GM21515 (cell line): ENCODE results near the gene TCP11.
"Not testable (repeated sequence)": the region's sequence is repeated elsewhere in the genome, so short reads cannot be mapped to it uniquely, and the experiment has no call there.

ENCODE experiments used
- ATAC-seq: cut with Tn5 transposase; IDR thresholded peaks from one replicate; pipeline ENCODE4 v1.9.1; 2021; ENCODE audit not compliant: unreplicated experiment

Gene TCP11

DNA sequence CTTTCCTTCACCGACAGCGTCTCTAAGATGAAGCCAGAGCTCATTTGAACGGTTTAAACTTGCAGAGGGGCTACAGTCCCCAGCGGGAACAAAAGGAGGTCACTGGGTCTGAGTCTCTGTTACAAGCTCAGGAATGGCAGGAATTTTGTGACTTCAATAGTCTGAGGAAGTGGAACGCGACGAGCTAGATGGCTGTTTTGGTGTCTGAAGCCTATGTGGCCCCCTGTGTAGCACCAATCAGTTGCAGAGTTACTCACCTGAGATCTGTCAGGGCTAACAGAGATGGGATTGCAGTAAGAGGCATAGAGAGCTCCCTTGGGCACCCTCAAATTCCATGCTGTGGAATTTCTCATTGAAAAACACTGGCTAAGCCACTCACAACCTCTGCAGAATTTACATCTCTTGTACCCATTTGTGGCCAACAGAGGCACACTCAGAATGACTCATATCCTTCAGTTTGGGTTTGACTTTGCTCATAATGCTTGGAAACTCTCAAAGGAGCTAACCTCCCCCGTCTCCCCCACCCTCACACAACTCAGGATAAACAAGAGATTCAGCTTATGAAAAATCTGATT, 7.1 kb upstream of the TCP11 start:
- no peak for ATAC-seq

- no peak for ATAC-seq
Measured at GRCh38 chr6:35147486-35147885, 6.3 kb upstream of the TCP11 start.

DNA sequence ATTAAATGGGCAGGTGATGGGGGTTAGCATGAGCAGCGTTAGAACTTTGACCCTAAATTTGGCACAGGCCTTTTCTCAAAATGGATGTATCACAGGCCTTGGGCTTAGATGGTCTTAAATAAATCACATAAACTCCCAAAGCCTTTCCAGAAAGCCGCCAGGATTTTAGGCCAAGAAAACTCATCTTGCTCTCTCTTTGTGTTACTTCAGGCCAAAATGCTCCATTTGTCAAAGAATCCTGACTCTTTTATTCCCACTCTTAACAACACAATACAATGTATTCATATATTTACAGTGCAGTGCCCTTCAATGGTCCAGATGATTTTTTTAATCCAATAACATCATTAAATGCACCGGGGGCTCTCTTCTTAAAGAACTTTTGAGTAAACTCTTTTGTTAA, 5.9 kb upstream of the TCP11 start:
- ATAC-seq: no peak

DNA sequence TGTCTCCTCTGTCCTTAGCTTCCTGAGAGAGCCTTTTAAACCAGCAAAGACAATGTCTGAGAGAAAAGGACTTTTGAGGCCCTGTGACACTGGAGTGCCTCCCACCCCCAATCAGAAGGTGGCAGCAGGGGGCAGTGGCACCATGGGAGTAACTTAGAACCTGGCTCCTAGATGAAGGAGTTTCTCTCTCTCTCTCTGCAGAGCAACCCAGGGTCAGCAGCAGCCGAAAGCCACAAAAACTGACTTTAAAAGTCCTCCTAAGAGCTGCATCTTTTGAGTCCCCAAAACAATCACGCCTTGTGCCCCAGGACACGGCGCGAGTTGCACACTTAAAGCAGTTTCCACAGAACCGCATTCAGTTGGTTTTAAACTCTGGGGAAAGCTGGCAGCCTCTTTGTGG, 5.3 kb upstream of the TCP11 start:
- no peak for ATAC-seq

GRCh38 chr6:35145757-35146156, 4.6 kb upstream of the TCP11 start:
- ATAC-seq: no peak

DNA sequence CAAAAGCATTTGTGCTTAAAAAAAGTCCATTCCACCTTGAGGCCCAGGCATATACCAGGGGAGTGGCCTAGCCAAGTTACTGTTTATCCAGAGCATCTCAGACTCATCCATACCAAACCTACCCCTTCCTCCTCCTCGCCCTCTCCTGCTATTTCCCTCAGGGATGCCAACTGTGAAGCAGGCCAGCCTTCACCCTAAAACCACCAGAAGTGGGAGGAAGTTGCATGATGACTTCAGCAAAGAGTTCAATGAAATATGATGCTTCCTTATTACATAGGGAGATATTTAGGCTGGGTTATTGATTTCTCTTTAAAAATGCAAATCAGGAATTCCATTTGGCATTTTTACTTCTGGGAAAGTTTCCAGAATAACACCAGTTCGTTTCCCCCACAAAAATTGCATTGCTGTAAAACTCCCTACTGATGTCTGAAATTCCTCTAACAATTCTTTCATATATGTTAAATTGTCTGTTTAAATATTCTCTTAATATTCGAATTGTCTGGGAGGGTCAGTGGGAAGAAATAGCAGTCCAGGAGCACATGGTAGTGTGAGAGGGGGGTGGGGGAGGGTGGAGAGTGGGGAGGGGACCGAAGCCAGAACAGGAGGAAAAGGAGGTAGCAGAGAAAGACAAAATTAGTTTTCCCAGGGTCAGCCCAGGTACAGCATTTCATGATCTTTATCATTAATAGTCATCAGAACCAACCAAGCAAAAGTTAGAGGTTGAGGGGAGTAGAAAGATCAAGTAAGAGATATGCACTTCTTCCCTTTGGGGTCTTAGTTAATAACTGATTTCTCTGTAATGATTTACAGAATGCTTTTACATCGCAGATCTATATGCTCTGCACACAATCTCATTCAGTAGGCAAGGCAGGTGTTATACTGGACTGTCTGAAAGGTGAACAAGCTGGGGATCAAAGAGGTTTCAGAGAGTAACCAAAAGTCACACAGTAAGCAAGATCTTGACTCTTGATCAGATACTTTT, 1.7 kb upstream of the TCP11 start:
- no peak for ATAC-seq

GRCh38 chr6:35140639-35141006, 516 bp downstream of the TCP11 start:
- no peak for ATAC-seq

DNA sequence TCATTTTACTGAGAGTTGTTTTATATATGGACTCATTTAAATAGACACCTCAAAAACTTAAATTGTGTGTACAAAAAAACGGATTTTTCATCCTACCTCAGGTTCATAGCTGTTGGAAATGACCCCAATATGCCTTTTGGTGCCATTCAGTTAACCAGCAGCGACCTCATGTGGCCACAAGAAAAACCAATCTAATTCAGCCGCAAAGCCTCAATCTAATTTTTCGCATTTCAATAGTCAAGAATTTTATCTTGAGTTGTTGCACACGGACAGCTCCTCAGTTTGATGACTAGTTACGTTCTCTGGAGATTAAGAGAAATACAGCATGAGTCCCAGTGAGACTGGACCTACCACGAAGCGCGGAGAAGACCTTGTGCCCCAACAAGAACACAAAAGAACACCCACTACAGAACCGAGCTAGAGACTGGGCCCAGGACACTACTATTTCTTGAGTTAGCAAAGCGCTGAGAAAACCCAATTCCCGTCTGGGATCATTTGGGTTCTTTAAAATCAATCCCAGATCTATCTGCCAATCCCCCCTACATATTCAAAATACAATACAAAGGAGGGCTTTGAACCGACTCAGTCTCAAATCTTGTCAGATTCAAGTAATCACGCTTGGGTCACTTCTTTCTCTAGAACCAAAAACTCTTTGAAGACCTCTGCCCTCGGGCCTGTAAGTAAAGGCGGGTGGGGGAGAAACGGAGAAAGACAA, 1.1 kb downstream of the TCP11 start:
- no peak for ATAC-seq

DNA sequence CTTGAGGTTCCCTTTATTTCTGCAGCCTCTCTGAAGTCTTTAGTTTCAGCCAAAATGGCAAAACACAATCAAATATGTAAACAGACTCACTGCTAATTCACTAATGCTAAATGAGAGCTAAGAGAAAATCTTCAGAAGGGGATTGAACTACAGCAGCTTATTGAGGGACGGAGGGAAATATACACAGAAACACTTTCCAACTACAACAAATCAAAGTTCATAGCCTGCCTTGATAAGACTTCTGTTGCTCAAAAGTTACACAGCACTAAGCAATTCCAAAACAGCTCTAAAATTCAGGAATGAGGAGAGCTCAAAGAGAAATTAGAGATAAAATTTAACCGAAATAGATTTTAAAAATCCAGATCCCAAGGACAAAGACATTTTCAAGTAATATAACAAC, 1.7 kb downstream of the TCP11 start:
- ATAC-seq: no peak

GRCh38 chr6:35138191-35138590, 2.9 kb downstream of the TCP11 start:
- not testable (repeated sequence) for ATAC-seq

GRCh38 chr6:35136185-35136584, 5.0 kb downstream of the TCP11 start:
- no peak for ATAC-seq

GRCh38 chr6:35128496-35128895, 12.6 kb downstream of the TCP11 start:
- ATAC-seq: no peak

DNA sequence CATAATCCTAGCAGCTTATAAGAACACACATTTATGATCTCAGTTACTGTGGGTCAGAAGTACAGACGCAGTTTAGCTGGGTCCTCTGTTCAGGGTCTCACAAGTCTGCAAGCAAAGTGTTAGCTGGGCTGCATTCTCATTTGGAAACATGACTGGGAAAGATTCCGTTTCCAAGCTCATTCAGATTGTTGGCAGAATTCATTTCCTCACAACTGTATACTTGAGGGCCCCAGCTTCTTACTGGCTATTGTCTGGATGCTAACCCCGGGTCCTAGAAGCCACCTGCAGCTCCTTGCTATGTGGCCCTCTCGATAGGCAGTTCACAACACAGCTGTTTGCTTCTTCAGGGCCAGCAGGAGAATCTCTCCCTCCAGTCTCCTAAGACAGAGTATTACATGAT, 13.1 kb downstream of the TCP11 start:
- no peak for ATAC-seq

DNA sequence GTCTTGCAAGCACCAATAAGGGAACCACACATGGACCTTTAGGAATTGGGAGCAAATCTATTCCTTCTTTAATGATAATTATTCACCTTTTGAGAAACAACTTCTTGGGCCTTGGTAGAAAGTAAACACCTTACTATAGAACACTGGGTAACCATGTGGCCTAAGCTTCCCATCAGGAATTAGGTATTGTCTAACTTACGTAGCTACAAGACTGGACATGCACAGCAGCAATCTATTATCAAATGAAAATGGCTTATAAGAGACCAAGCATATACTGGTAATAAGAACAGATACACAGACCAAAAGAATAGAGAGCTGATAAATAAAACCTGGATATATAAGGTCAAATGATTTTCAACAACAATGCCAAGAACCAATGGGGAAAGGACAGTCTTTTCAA, 16.8 kb downstream of the TCP11 start:
- ATAC-seq: no peak

- ATAC-seq: no peak
Measured at GRCh38 chr6:35120746-35121145, 20.4 kb downstream of the TCP11 start.

DNA sequence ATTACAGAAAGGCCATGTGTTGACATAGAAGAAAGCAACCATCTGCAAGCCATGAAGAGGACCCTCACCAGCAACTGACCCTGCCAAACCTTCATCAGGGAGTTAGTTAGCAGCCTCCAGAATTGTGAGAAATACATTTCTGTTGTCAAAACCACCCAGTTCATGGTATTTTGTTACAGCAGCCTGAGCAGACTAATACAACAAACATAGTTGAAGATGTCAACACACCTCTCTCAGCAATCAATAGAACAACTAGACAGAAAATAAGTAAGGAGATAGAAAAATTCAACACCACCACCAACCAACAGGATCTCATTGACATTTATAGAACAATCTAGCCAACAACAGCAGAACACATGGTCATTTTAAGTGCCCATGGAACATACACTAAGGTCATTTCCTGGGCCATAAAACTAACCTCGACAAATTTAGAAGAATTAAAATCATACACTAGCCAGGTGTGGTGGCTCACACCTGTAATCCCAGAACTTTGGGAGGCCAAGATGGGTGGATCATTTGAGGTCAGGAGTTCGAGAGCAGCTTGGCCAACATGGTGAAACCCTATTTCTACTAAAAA, 32.7 kb downstream of the TCP11 start:
- ATAC-seq: no peak

- not testable (repeated sequence) for ATAC-seq
Measured at GRCh38 chr6:35107761-35108160, 33.4 kb downstream of the TCP11 start.

DNA sequence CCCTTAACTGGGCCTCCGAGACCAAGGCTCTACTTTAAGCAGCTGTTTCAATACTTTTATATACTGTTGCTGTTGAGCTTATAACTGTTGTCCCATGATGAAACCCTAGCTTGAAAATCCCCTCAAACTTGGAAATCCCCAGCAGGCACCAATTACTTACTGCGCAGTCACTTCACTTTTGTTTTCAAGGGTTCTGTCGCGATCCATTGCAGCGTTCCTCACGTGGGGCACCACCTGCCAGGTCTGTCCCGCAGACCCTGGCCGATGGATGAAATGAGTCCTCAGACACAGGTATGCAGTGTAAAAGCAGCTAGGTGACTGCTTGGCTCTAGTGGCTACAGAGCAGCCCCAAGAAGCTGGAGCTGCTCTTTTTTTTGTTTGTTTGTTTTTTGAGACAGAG, 33.9 kb downstream of the TCP11 start:
- ATAC-seq: not testable (repeated sequence)

- not testable (repeated sequence) for ATAC-seq
Measured at GRCh38 chr6:35106061-35106460, 35.1 kb downstream of the TCP11 start.

DNA sequence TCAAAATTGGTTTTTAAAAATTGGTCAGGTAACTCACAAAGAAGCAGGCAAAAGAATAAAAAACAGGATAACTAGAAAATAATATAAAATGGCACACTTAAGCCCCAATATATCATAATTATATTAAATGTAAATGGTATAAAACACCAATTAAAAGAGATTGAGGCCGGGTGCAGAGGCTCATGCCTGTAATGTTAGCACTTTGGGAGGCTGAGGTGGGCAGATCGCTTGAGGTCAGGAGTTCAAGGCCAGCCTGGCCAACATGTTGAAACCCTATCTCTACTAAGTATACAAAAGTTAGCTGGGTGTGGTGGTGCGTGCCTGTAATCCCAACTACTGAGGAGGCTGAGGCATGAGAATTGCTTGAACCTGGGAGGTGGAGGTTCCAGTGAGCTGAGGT, 36.1 kb downstream of the TCP11 start:
- ATAC-seq: no peak

- ATAC-seq: no peak
Measured at GRCh38 chr6:35099116-35099515, 42.0 kb downstream of the TCP11 start.
